LHCN-M2 (cell line): ENCODE measurements around the gene MASP1. TPM values are rescaled to one million over a fixed set of nuclear protein-coding genes. Genes with fewer than 3 reads are reported as not detected.
"Not testable (repeated sequence)": the region's sequence is repeated elsewhere in the genome, so short reads cannot be mapped to it uniquely, and the experiment has no call there.

ENCODE experiments used
- DNase-seq: peaks from one replicate; pipeline ENCODE4 v3.0.0-alpha.2; 2012; ENCODE audit warnings: low read depth
- total RNA-seq: library from RNA; depleted of rRNA; stranded (reverse); fragments of >200 nt; gene quantifications from 2 replicates; pipeline ENCODE4 v1.2.3, GENCODE V29; 2014

Gene MASP1
- total RNA-seq, 1 experiment from 2014 or later = not detected

- no peak for DNase-seq
Observed at GRCh38 chr3:187267306-187267705, 24.2 kb downstream of the MASP1 start.

- DNase-seq = no peak
Observed at GRCh38 chr3:187266691-187267090, 24.8 kb downstream of the MASP1 start.

GRCh38 chr3:187265461-187265955 is 26.0 kb downstream of the MASP1 start:
- DNase-seq = no peak

GRCh38 chr3:187264911-187265310 is 26.6 kb downstream of the MASP1 start:
- DNase-seq = no peak

- DNase-seq = peak; percentile 13
Observed at GRCh38 chr3:187264021-187264420, 27.5 kb downstream of the MASP1 start.

- DNase-seq = no peak
Observed at GRCh38 chr3:187263270-187263669, 28.3 kb downstream of the MASP1 start.

GRCh38 chr3:187262360-187262759 is 29.2 kb downstream of the MASP1 start:
- no peak for DNase-seq

- DNase-seq = no peak
Observed at GRCh38 chr3:187261541-187261969, 30.0 kb downstream of the MASP1 start.

GRCh38 chr3:187259171-187259570 is 32.4 kb downstream of the MASP1 start:
- DNase-seq = no peak

GRCh38 chr3:187257992-187258692 is 33.4 kb downstream of the MASP1 start:
- DNase-seq = no peak

GRCh38 chr3:187257471-187257870 is 34.1 kb downstream of the MASP1 start:
- no peak for DNase-seq

GRCh38 chr3:187256051-187256616 is 35.4 kb downstream of the MASP1 start:
- no peak for DNase-seq

GRCh38 chr3:187255314-187255713 is 36.2 kb downstream of the MASP1 start:
- no peak for DNase-seq

GRCh38 chr3:187252311-187252710 is 39.2 kb downstream of the MASP1 start:
- no peak for DNase-seq

GRCh38 chr3:187251599-187251998 is 39.9 kb downstream of the MASP1 start:
- no peak for DNase-seq

- no peak for DNase-seq
Observed at GRCh38 chr3:187247398-187247797, 44.1 kb downstream of the MASP1 start.

- DNase-seq = no peak
Observed at GRCh38 chr3:187243933-187244524, 47.5 kb downstream of the MASP1 start.

- DNase-seq = no peak
Observed at GRCh38 chr3:187242900-187243299, 48.6 kb downstream of the MASP1 start.

GRCh38 chr3:187242435-187242834 is 49.1 kb downstream of the MASP1 start:
- DNase-seq = no peak

GRCh38 chr3:187238835-187239234 is 52.7 kb downstream of the MASP1 start:
- DNase-seq = not testable (repeated sequence)

- no peak for DNase-seq
Observed at GRCh38 chr3:187238239-187238638, 53.3 kb downstream of the MASP1 start.

GRCh38 chr3:187237741-187238140 is 53.8 kb downstream of the MASP1 start:
- no peak for DNase-seq

- DNase-seq = no peak
Observed at GRCh38 chr3:187236962-187237361, 54.6 kb downstream of the MASP1 start.
